ENCODE results near the gene LYZL6.

DNA sequence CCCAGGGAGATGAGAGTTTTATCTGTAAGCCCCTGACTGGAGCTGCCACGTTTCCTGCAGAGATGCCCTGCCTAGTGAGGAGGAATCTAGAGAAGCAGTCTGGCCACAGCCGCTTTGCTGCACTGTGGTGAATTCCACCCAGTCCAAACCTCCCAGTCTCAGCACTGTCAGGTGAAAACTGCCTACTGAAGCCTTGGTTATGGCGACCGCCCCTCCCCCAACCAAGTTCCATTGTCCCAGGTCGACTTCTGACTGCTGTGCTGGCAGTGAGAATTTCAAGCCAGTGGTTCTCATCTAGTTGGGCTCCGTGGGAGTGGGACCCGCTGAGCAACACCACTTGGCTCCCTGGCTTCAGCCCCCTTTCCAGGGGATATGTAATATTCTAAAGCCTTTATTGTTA lies 10.2 kb upstream of the LYZL6 start:
- TF ChIP-seq, protein P1, sequence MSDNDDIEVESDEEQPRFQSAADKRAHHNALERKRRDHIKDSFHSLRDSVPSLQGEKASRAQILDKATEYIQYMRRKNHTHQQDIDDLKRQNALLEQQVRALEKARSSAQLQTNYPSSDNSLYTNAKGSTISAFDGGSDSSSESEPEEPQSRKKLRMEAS (IDR thresholded peaks at IDR 0.05) = no peak
- TF ChIP-seq ZBTB7A (IDR thresholded peaks at IDR 0.05; ENCODE audit: low read depth) = no peak
- TF ChIP-seq YY1 (IDR thresholded peaks at IDR 0.05; ENCODE audit: low read depth) = no peak
- TF ChIP-seq TAF1 (IDR thresholded peaks at IDR 0.05; ENCODE audit: low read depth) = no peak
- TF ChIP-seq RAD21 (IDR thresholded peaks at IDR 0.05; ENCODE audit: low read depth) = no peak
- no peak for TF ChIP-seq TEAD4 (IDR thresholded peaks at IDR 0.05)
- no peak for TF ChIP-seq EGR1 (IDR thresholded peaks at IDR 0.05)
- TF ChIP-seq EP300 (IDR thresholded peaks at IDR 0.05; ENCODE audit: borderline replicate concordance) = no peak
- TF ChIP-seq CREB1 (IDR thresholded peaks at IDR 0.05; ENCODE audit: low read depth) = no peak
- TF ChIP-seq CEBPB (IDR thresholded peaks at IDR 0.05) = no peak
- TF ChIP-seq FOXM1 (IDR thresholded peaks at IDR 0.05; ENCODE audit: borderline replicate concordance, low read depth) = no peak
- TF ChIP-seq REST (IDR thresholded peaks at IDR 0.05; ENCODE audit: low read depth) = no peak
